Inflammatory macrophage treated with lipopolysaccharide for 1 hour (primary cell): ENCODE results near the gene CNDP2.
"Not testable (repeated sequence)": the region's sequence is repeated elsewhere in the genome, so short reads cannot be mapped to it uniquely, and the experiment has no call there.

Experiments used
- DNase-seq, 2 donors: peaks; one replicate each; pipeline ENCODE4 v3.0.0-alpha.2; 2020 to 2022

Gene CNDP2

GRCh38 chr18:74473976-74474640 is 22.1 kb upstream of the CNDP2 start:
- no peak for DNase-seq

GRCh38 chr18:74476140-74476539 is 20.0 kb upstream of the CNDP2 start:
- no peak for DNase-seq

GRCh38 chr18:74477771-74478170 is 18.4 kb upstream of the CNDP2 start:
- DNase-seq = peak in 1 of 2 donors; percentile 26

GRCh38 chr18:74478316-74478715 is 17.8 kb upstream of the CNDP2 start:
- no peak for DNase-seq

GRCh38 chr18:74478880-74479279 is 17.3 kb upstream of the CNDP2 start:
- DNase-seq = peak; percentile 52 to 86

- peak; percentile 54 for DNase-seq
Measured at GRCh38 chr18:74479486-74480148, 16.5 kb upstream of the CNDP2 start.

GRCh38 chr18:74480149-74480651 is 16.0 kb upstream of the CNDP2 start:
- no peak for DNase-seq

- DNase-seq = no peak
Measured at GRCh38 chr18:74482697-74483096, 13.5 kb upstream of the CNDP2 start.

- DNase-seq = no peak
Measured at GRCh38 chr18:74486119-74486849, 9.9 kb upstream of the CNDP2 start.

- no peak for DNase-seq
Measured at GRCh38 chr18:74488354-74488753, 7.8 kb upstream of the CNDP2 start.

GRCh38 chr18:74488864-74489263 is 7.3 kb upstream of the CNDP2 start:
- no peak for DNase-seq

- DNase-seq = no peak
Measured at GRCh38 chr18:74489676-74490075, 6.5 kb upstream of the CNDP2 start.

- DNase-seq = no peak
Measured at GRCh38 chr18:74492259-74492658, 3.9 kb upstream of the CNDP2 start.

- DNase-seq = peak; percentile 49
Measured at GRCh38 chr18:74493689-74494088, 2.5 kb upstream of the CNDP2 start.

- DNase-seq = no peak
Measured at GRCh38 chr18:74494514-74494913, 1.6 kb upstream of the CNDP2 start.

- DNase-seq = peak; percentile 50 to 55
Measured at GRCh38 chr18:74496508-74497323, 553 bp downstream of the CNDP2 start.

GRCh38 chr18:74497324-74497676 is 1.1 kb downstream of the CNDP2 start:
- no peak for DNase-seq

- DNase-seq = peak in 1 of 2 donors; percentile 35
Measured at GRCh38 chr18:74497778-74498177, 1.6 kb downstream of the CNDP2 start.

- DNase-seq = peak; percentile 69 to 70
Measured at GRCh38 chr18:74498712-74499627, 2.8 kb downstream of the CNDP2 start.

GRCh38 chr18:74499633-74500032 is 3.5 kb downstream of the CNDP2 start:
- peak; percentile 80 to 81 for DNase-seq

GRCh38 chr18:74500372-74500771 is 4.2 kb downstream of the CNDP2 start:
- DNase-seq = peak; percentile 54 to 66

GRCh38 chr18:74500774-74501173 is 4.6 kb downstream of the CNDP2 start:
- not testable (repeated sequence) for DNase-seq
